Activated T-cell treated with anti-CD3 and anti-CD28 coated beads, Interleukin-2, amount 50 U/mL, for 4 hours (primary cell): ENCODE results near the gene KDF1. TPM values are rescaled to one million over a fixed set of nuclear protein-coding genes. Genes with fewer than 3 reads are reported as not detected.
"Not testable (repeated sequence)": the region's sequence is repeated elsewhere in the genome, so short reads cannot be mapped to it uniquely, and the experiment has no call there.

Source experiments
- ATAC-seq, 2 donors: fragments of 200-7000 bp; cut with Tn5 transposase; one replicate each; pipeline ENCODE4 v1.10.0; 2021
- DNase-seq: peaks from one replicate; pipeline ENCODE4 v3.0.0-alpha.2; 2020
- H3K27me3 Mint-ChIP-seq: one replicate; pipeline ENCODE4 v1.8.0; 2021; ENCODE audit warnings: low read depth, mixed read lengths
- H3K36me3 Mint-ChIP-seq: one replicate; pipeline ENCODE4 v1.8.0; 2022; ENCODE audit warnings: mixed read lengths; ENCODE audit not compliant: insufficient read depth
- H3K4me1 Mint-ChIP-seq: one replicate; pipeline ENCODE4 v1.8.0; 2021; ENCODE audit warnings: low read depth, mixed read lengths
- H3K4me3 Mint-ChIP-seq: one replicate; pipeline ENCODE4 v1.8.0; 2021; ENCODE audit warnings: mild to moderate bottlenecking, moderate library complexity, mixed read lengths
- H3K9me3 Mint-ChIP-seq: one replicate; pipeline ENCODE4 v1.8.0; 2021; ENCODE audit warnings: mixed read lengths
- total RNA-seq, 3 donors: library from RNA; stranded (reverse); gene quantifications; one replicate each; pipeline ENCODE4 v1.2.1, GENCODE V29; 2021

KDF1 gene
- total RNA-seq, 3 donors from 2014 or later, result not detected

GRCh38 chr1:26999440-26999987, 39.2 kb upstream of the KDF1 start:
- Mint-ChIP-seq H3K4me3 (no peak overlapping the region), H3K27me3 (peaks cover 32% of the 10 kb centered on the region), H3K9me3 (no peaks in the 10 kb centered on the region), H3K4me1 (peaks cover 4% of the 10 kb centered on the region), H3K36me3 (no peaks in the 10 kb centered on the region)
- ATAC-seq (no peak), DNase-seq (no peak)

- H3K27me3 Mint-ChIP-seq, result peaks cover 32% of the 10 kb centered on the region
- H3K4me1 Mint-ChIP-seq, result peaks cover 5% of the 10 kb centered on the region
- no peaks in the 10 kb centered on the region for H3K9me3 Mint-ChIP-seq
- DNase-seq (no peak), ATAC-seq (no peak)
- H3K4me3 Mint-ChIP-seq, result no peak overlapping the region
- no peaks in the 10 kb centered on the region for H3K36me3 Mint-ChIP-seq
These were observed 38.4 kb upstream of the KDF1 start for GRCh38 chr1:26998429-26999300.

GRCh38 chr1:26996665-26997064, 36.4 kb upstream of the KDF1 start:
- no peaks in the 10 kb centered on the region for H3K9me3 Mint-ChIP-seq
- no peak overlapping the region for H3K4me3 Mint-ChIP-seq
- ATAC-seq (no peak), DNase-seq (no peak)
- peaks cover 12% of the 10 kb centered on the region for H3K4me1 Mint-ChIP-seq
- no peaks in the 10 kb centered on the region for H3K36me3 Mint-ChIP-seq
- peaks cover 38% of the 10 kb centered on the region for H3K27me3 Mint-ChIP-seq

- no peaks in the 10 kb centered on the region for H3K36me3 Mint-ChIP-seq
- no peaks in the 10 kb centered on the region for H3K9me3 Mint-ChIP-seq
- peaks cover 43% of the 10 kb centered on the region for H3K27me3 Mint-ChIP-seq
- DNase-seq (no peak), ATAC-seq (no peak)
- no peak overlapping the region for H3K4me3 Mint-ChIP-seq
- peaks cover 15% of the 10 kb centered on the region for H3K4me1 Mint-ChIP-seq
These were observed 35.8 kb upstream of the KDF1 start for GRCh38 chr1:26996024-26996423.

- H3K36me3 Mint-ChIP-seq, result no peaks in the 10 kb centered on the region
- H3K27me3 Mint-ChIP-seq, result peaks cover 49% of the 10 kb centered on the region
- no peaks in the 10 kb centered on the region for H3K9me3 Mint-ChIP-seq
- DNase-seq, result no peak
- peaks cover 15% of the 10 kb centered on the region for H3K4me1 Mint-ChIP-seq
- peak overlapping the region; percentile 75 for H3K4me3 Mint-ChIP-seq
- ATAC-seq, result no peak
These were observed 34.7 kb upstream of the KDF1 start for GRCh38 chr1:26994787-26995517.

- Mint-ChIP-seq H3K4me1 (peaks cover 15% of the 10 kb centered on the region), H3K36me3 (no peaks in the 10 kb centered on the region), H3K9me3 (no peaks in the 10 kb centered on the region), H3K27me3 (peaks cover 49% of the 10 kb centered on the region), H3K4me3 (peak overlapping the region; percentile 75)
- DNase-seq (no peak), ATAC-seq (peak; percentile 51 to 59)
These were observed 33.9 kb upstream of the KDF1 start for GRCh38 chr1:26994020-26994786.

GRCh38 chr1:26993237-26994019, 33.2 kb upstream of the KDF1 start, which contains the start of gene TRNP1:
Gene TRNP1, plus strand, starts transcription at chr1:26993692. Its CDS starts 95 bp downstream, at chr1:26993787.
- Mint-ChIP-seq H3K36me3 (no peaks in the 10 kb centered on the region), H3K4me1 (peaks cover 15% of the 10 kb centered on the region), H3K27me3 (peaks cover 49% of the 10 kb centered on the region), H3K4me3 (peak within 1 kb of the TSS; percentile 75), H3K9me3 (no peaks in the 10 kb centered on the region)
- peak; percentile 75 to 76 for ATAC-seq
- peak; percentile 61 for DNase-seq

- Mint-ChIP-seq H3K36me3 (no peaks in the 10 kb centered on the region), H3K4me1 (peaks cover 11% of the 10 kb centered on the region), H3K4me3 (no peak overlapping the region), H3K27me3 (peaks cover 38% of the 10 kb centered on the region), H3K9me3 (no peaks in the 10 kb centered on the region)
- DNase-seq (no peak), ATAC-seq (peak; percentile 32 to 39)
These were observed 31.2 kb upstream of the KDF1 start for GRCh38 chr1:26991310-26992116.

- H3K36me3 Mint-ChIP-seq, result not testable (repeated sequence)
- H3K27me3 Mint-ChIP-seq, result peaks cover 23% of the 10 kb centered on the region
These were observed 29.3 kb upstream of the KDF1 start for GRCh38 chr1:26989403-26990109.

GRCh38 chr1:26986658-26987057, 26.4 kb upstream of the KDF1 start:
- ATAC-seq (no peak), DNase-seq (no peak)
- Mint-ChIP-seq H3K4me1 (peaks cover 2% of the 10 kb centered on the region), H3K36me3 (no peaks in the 10 kb centered on the region), H3K9me3 (no peaks in the 10 kb centered on the region), H3K27me3 (peaks cover 16% of the 10 kb centered on the region), H3K4me3 (no peak overlapping the region)

More at GRCh38 chr1:26989403-26990109, 29.3 kb upstream of the KDF1 start:
- H3K9me3 Mint-ChIP-seq, DNase-seq, ATAC-seq, H3K4me3 Mint-ChIP-seq: not testable (repeated sequence)
- peaks cover 11% of the 10 kb centered on the region for H3K4me1 Mint-ChIP-seq

GRCh38 chr1:26984291-26984690, 24.0 kb upstream of the KDF1 start:
- no peak overlapping the region for H3K4me3 Mint-ChIP-seq
- DNase-seq (no peak), ATAC-seq (no peak)
- H3K36me3 Mint-ChIP-seq, result no peaks in the 10 kb centered on the region
- H3K9me3 Mint-ChIP-seq, result no peaks in the 10 kb centered on the region
- H3K27me3 Mint-ChIP-seq, result peaks cover 11% of the 10 kb centered on the region
- H3K4me1 Mint-ChIP-seq, result no peaks in the 10 kb centered on the region

- Mint-ChIP-seq H3K9me3 (no peaks in the 10 kb centered on the region), H3K27me3 (peaks cover 11% of the 10 kb centered on the region), H3K36me3 (no peaks in the 10 kb centered on the region), H3K4me3 (no peak overlapping the region), H3K4me1 (no peaks in the 10 kb centered on the region)
- DNase-seq, result no peak
- no peak for ATAC-seq
These were observed 23.6 kb upstream of the KDF1 start for GRCh38 chr1:26983863-26984262.
